GM12865 (cell line): ENCODE measurements around the gene CENPQ.

Experiments used
- DNase-seq: peaks from one replicate; pipeline ENCODE4 v3.0.0; 2010; ENCODE audit warnings: low read depth
- H3K4me3 ChIP-seq: 2 replicates; pipeline ENCODE4 v1.5.1; 2011; ENCODE audit warnings: mild to moderate bottlenecking, low read depth, low read length, control low read depth
- CTCF ChIP-seq: IDR thresholded peaks from 2 replicates; pipeline ENCODE4 v1.5.1; 2011; ENCODE audit warnings: low read length, control low read depth, low read depth, inconsistent platforms; ENCODE audit not compliant: insufficient read depth; ENCODE audit errors: missing control alignments

CENPQ gene

GRCh38 chr6:49540614-49541013, 77.4 kb downstream of the CENPQ start:
- DNase-seq, result no peak
- TF ChIP-seq CTCF, result no peak
- no peak overlapping the region for H3K4me3 ChIP-seq

- no peak overlapping the region for H3K4me3 ChIP-seq
- no peak for DNase-seq
- no peak for TF ChIP-seq CTCF
Measured at GRCh38 chr6:49541210-49541724, 78.1 kb downstream of the CENPQ start.

GRCh38 chr6:49541936-49542335, 78.8 kb downstream of the CENPQ start:
- DNase-seq, result no peak
- no peak for TF ChIP-seq CTCF
- H3K4me3 ChIP-seq, result no peak overlapping the region
